Hepatocyte (in vitro differentiated cells): ENCODE measurements around the gene C2orf68. TPM values are rescaled to one million over a fixed set of nuclear protein-coding genes. Genes with fewer than 3 reads are reported as not detected.
"Not testable (repeated sequence)": the region's sequence is repeated elsewhere in the genome, so short reads cannot be mapped to it uniquely, and the experiment has no call there.

ENCODE experiments used
- DNase-seq: peaks from one replicate; pipeline ENCODE4 v3.0.0-alpha.2; 2016; ENCODE audit warnings: low spot score
- H2AFZ ChIP-seq: fragments of 200-600 bp; sonication (generic); 2 replicates; pipeline ENCODE4 v1.6.0; 2016; ENCODE audit warnings: antibody characterized with exemption, mild to moderate bottlenecking
- H3K27ac ChIP-seq: fragments of 200-600 bp; sonication (generic); 2 replicates; pipeline ENCODE4 v1.5.1; 2016; ENCODE audit warnings: mild to moderate bottlenecking
- H3K27me3 ChIP-seq: fragments of 200-600 bp; sonication (generic); 2 replicates; pipeline ENCODE4 v1.6.1; 2016
- H3K36me3 ChIP-seq: fragments of 200-600 bp; sonication (generic); replicated peaks from 2 replicates; pipeline ENCODE4 v1.5.1; 2016; ENCODE audit warnings: low read depth; ENCODE audit not compliant: insufficient read depth
- H3K4me1 ChIP-seq: fragments of 200-600 bp; sonication (generic); 2 replicates; pipeline ENCODE4 v1.5.1; 2016; ENCODE audit warnings: mild to moderate bottlenecking, moderate library complexity; ENCODE audit not compliant: insufficient read depth
- H3K4me2 ChIP-seq: fragments of 200-600 bp; sonication (generic); 2 replicates; pipeline ENCODE4 v1.6.0; 2016
- H3K4me3 ChIP-seq: fragments of 200-600 bp; sonication (generic); 2 replicates; pipeline ENCODE4 v1.5.1; 2016; ENCODE audit warnings: mild to moderate bottlenecking
- H3K79me2 ChIP-seq: fragments of 200-600 bp; sonication (generic); 2 replicates; pipeline ENCODE4 v1.6.0; 2017; ENCODE audit warnings: mild to moderate bottlenecking
- H3K9me2 ChIP-seq: fragments of 200-600 bp; sonication (generic); replicated peaks from 2 replicates; pipeline ENCODE4 v1.6.0; 2017; ENCODE audit warnings: mild to moderate bottlenecking; ENCODE audit not compliant: insufficient read depth
- H3K9me3 ChIP-seq: fragments of 200-600 bp; sonication (generic); 2 replicates; pipeline ENCODE4 v1.5.1; 2016; ENCODE audit warnings: low read depth, mild to moderate bottlenecking
- H4K20me1 ChIP-seq: fragments of 200-600 bp; sonication (generic); 2 replicates; pipeline ENCODE4 v1.6.0; 2016; ENCODE audit warnings: mild to moderate bottlenecking; ENCODE audit not compliant: insufficient read depth, poor library complexity, severe bottlenecking
- CTCF ChIP-seq: fragments of 200-600 bp; sonication (generic); IDR thresholded peaks from 2 replicates; pipeline ENCODE4 v1.5.1; 2016; ENCODE audit warnings: antibody characterized with exemption, mild to moderate bottlenecking; ENCODE audit not compliant: poor library complexity
- EZH2 ChIP-seq: fragments of 200-600 bp; sonication (generic); IDR thresholded peaks from 2 replicates; pipeline ENCODE4 v1.6.1; 2016; ENCODE audit warnings: antibody characterized with exemption, mild to moderate bottlenecking, borderline replicate concordance
- EZH2phosphoT487 ChIP-seq: fragments of 200-600 bp; sonication (generic); IDR thresholded peaks from one replicate; pipeline ENCODE4 v1.6.1; 2018; ENCODE audit warnings: antibody characterized with exemption, mild to moderate bottlenecking, low read depth, moderate library complexity; ENCODE audit not compliant: unreplicated experiment, severe bottlenecking
- WGBS: methylation state at CpG from one replicate; pipeline ENCODE4 v1.1.6; 2016; ENCODE audit warnings: low lambda C conversion rate; ENCODE audit errors: missing lambda C conversion rate; 5-methylcytosine and 5-hydroxymethylcytosine counted together
- polyA plus RNA-seq: library from polyadenylated mRNA; unstranded; fragments of >200 nt; fragmentation: Nextera tagmentation; extraction: Ambion mirVana; gene quantifications from 2 replicates; pipeline ENCODE4 v1.2.1, GENCODE V29; 2016
- small RNA-seq: library from RNA; depleted of rRNA; stranded (forward); fragments of <200 nt; gene quantifications from one replicate; pipeline ENCODE3, GENCODE V24; 2014
- total RNA-seq: library from RNA; depleted of rRNA; stranded (reverse); fragments of >200 nt; gene quantifications from 2 replicates; pipeline ENCODE4 v1.2.3, GENCODE V29; 2014

C2orf68 gene
- total and polyA plus RNA-seq, 2 experiments from 2014 or later: 21.6 to 28.3 TPM

GRCh38 chr2:85560812-85561279 is 51.0 kb downstream of the C2orf68 start:
- 8% methylated on average over 11 of the region's 14 CpGs for WGBS
- no peaks in the 10 kb centered on the region for H3K27me3 ChIP-seq
- peaks cover 15% of the 10 kb centered on the region for H3K4me1 ChIP-seq
- no peaks in the 10 kb centered on the region for H3K36me3 ChIP-seq
- no peak for DNase-seq
- TF ChIP-seq EZH2 (no peak), EZH2phosphoT487 (no peak), CTCF (no peak)
- peak overlapping the region; percentile 32 for H2AFZ ChIP-seq
- peak overlapping the region; percentile 63 for H3K27ac ChIP-seq
- H3K79me2 ChIP-seq: peaks cover 48% of the 10 kb centered on the region
- peak overlapping the region; percentile 93 for H3K4me2 ChIP-seq
- H3K9me3 ChIP-seq: no peaks in the 10 kb centered on the region
- no peaks in the 10 kb centered on the region for H3K9me2 ChIP-seq
- H3K4me3 ChIP-seq: peak overlapping the region; percentile 53
- H4K20me1 ChIP-seq: no peaks in the 10 kb centered on the region

- not testable (repeated sequence) for H3K9me3 ChIP-seq, H4K20me1 ChIP-seq, H3K9me2 ChIP-seq, H3K27me3 ChIP-seq, DNase-seq, H3K36me3 ChIP-seq
- H2AFZ ChIP-seq: peak overlapping the region; percentile 32
- peaks cover 15% of the 10 kb centered on the region for H3K4me1 ChIP-seq
- WGBS: 74% methylated on average over 12 of the region's 12 CpGs
- peak overlapping the region; percentile 63 for H3K27ac ChIP-seq
- peaks cover 48% of the 10 kb centered on the region for H3K79me2 ChIP-seq
- peak overlapping the region; percentile 93 for H3K4me2 ChIP-seq
- H3K4me3 ChIP-seq: peak overlapping the region; percentile 53
Measured at GRCh38 chr2:85560403-85560726, 51.5 kb downstream of the C2orf68 start.

DNA sequence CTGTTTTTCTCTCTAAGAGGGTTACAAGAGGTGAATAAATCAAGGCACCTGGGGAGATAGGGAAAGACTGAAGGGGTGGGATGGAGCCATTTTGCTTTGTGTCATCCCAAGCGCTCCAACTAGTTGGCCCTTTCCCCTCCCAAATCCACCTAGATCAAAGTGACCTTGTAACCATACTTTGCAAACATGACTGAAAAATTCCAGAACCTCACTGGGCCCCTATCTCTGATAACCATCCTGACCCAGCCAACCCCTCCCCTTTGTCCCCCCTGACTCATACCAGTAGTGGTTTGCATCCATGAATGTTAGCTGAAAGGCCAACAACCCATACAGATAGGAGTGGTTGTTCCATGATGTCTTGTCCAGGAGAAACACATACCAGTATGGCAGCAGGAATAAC is 53.7 kb downstream of the C2orf68 start:
- no peak for TF ChIP-seq EZH2
- no peak for TF ChIP-seq CTCF
- no peak for TF ChIP-seq EZH2phosphoT487
- Histone ChIP-seq H2AFZ (no peak overlapping the region), H3K9me3 (no peaks in the 10 kb centered on the region), H3K9me2 (no peaks in the 10 kb centered on the region), H3K4me2 (no peak overlapping the region), H3K36me3 (no peaks in the 10 kb centered on the region), H3K79me2 (peaks cover 48% of the 10 kb centered on the region), H3K27me3 (no peaks in the 10 kb centered on the region), H4K20me1 (no peaks in the 10 kb centered on the region), H3K4me3 (no peak overlapping the region), H3K4me1 (peaks cover 15% of the 10 kb centered on the region), H3K27ac (no peak overlapping the region)
- DNase-seq: no peak
- WGBS: 95% methylated on average over 1 of the region's 1 CpG

GRCh38 chr2:85557130-85557529 is 54.7 kb downstream of the C2orf68 start:
- H4K20me1 ChIP-seq: no peaks in the 10 kb centered on the region
- H3K79me2 ChIP-seq: peaks cover 48% of the 10 kb centered on the region
- 99% methylated on average over 5 of the region's 5 CpGs for WGBS
- no peak overlapping the region for H2AFZ ChIP-seq
- TF ChIP-seq CTCF (no peak), EZH2 (no peak), EZH2phosphoT487 (no peak)
- H3K36me3 ChIP-seq: no peaks in the 10 kb centered on the region
- no peak for DNase-seq
- H3K4me3 ChIP-seq: no peak overlapping the region
- H3K27me3 ChIP-seq: no peaks in the 10 kb centered on the region
- H3K4me1 ChIP-seq: peaks cover 15% of the 10 kb centered on the region
- H3K9me2 ChIP-seq: no peaks in the 10 kb centered on the region
- H3K4me2 ChIP-seq: no peak overlapping the region
- H3K9me3 ChIP-seq: no peaks in the 10 kb centered on the region
- H3K27ac ChIP-seq: no peak overlapping the region

Small RNAs within 50 kb of the gene (small RNA-seq; reads per million reads assigned to genes)
- gene RN7SL126P: not detected

Other genes with a start within 250 kb of the C2orf68 start
- 108 and 123 TPM in 2 replicates for gene CAPG, start 201.7 kb downstream of the C2orf68 start, total RNA-seq
- gene CAPG, start 201.7 kb downstream of the C2orf68 start, polyA plus RNA-seq: 172 and 188 TPM in 2 replicates
- gene SH2D6, start 193.4 kb downstream of the C2orf68 start, total RNA-seq: 0.27 and 0.36 TPM in 2 replicates
- 2.3 and 2.8 TPM in 2 replicates for gene SH2D6, start 193.4 kb downstream of the C2orf68 start, polyA plus RNA-seq
- gene MAT2A, start 72.9 kb downstream of the C2orf68 start, total RNA-seq: 202 and 252 TPM in 2 replicates
- 379 and 465 TPM in 2 replicates for gene MAT2A, start 72.9 kb downstream of the C2orf68 start, polyA plus RNA-seq
- gene GGCX, start 50.6 kb downstream of the C2orf68 start, total RNA-seq: 64.5 and 82.5 TPM in 2 replicates
- 66.1 and 73.5 TPM in 2 replicates for gene GGCX, start 50.6 kb downstream of the C2orf68 start, polyA plus RNA-seq
- gene VAMP8, start 34.5 kb downstream of the C2orf68 start, total RNA-seq: 50.7 and 70.4 TPM in 2 replicates
- gene VAMP8, start 34.5 kb downstream of the C2orf68 start, polyA plus RNA-seq: 213 and 240 TPM in 2 replicates
- gene VAMP5, start 27.6 kb downstream of the C2orf68 start, total RNA-seq: 2.1 and 2.7 TPM in 2 replicates
- gene VAMP5, start 27.6 kb downstream of the C2orf68 start, polyA plus RNA-seq: 36.1 TPM in 2 replicates
- gene RNF181, start 16.3 kb downstream of the C2orf68 start, total RNA-seq: 139 and 159 TPM in 2 replicates
- gene RNF181, start 16.3 kb downstream of the C2orf68 start, polyA plus RNA-seq: 250 and 256 TPM in 2 replicates
- gene TMEM150A, start 9.4 kb downstream of the C2orf68 start, total RNA-seq: 20.1 and 25.7 TPM in 2 replicates
- gene TMEM150A, start 9.4 kb downstream of the C2orf68 start, polyA plus RNA-seq: 64.6 and 67.9 TPM in 2 replicates
- gene USP39, start 4.1 kb upstream of the C2orf68 start, total RNA-seq: 41.7 and 63.9 TPM in 2 replicates
- gene USP39, start 4.1 kb upstream of the C2orf68 start, polyA plus RNA-seq: 27.5 and 38.5 TPM in 2 replicates
- gene SFTPB, start 56.1 kb upstream of the C2orf68 start, total RNA-seq: 13.0 and 27.6 TPM in 2 replicates
- 1.1 and 3.3 TPM in 2 replicates for gene SFTPB, start 56.1 kb upstream of the C2orf68 start, polyA plus RNA-seq
- gene GNLY, start 82.3 kb upstream of the C2orf68 start, total RNA-seq: not detected in 2 replicates
- 1.0 TPM in 1 of 2 replicates, not detected in the other for gene GNLY, start 82.3 kb upstream of the C2orf68 start, polyA plus RNA-seq
- 2.0 and 2.9 TPM in 2 replicates for gene ATOH8, start 141.9 kb upstream of the C2orf68 start, total RNA-seq
- gene ATOH8, start 141.9 kb upstream of the C2orf68 start, polyA plus RNA-seq: 1.3 and 2.1 TPM in 2 replicates